Suprapubic skin (tissue), 4 donors: ENCODE results near the gene AGTRAP. TPM values are rescaled to one million over a fixed set of nuclear protein-coding genes. Genes with fewer than 3 reads are reported as not detected.

Experiments used
- DNase-seq, 2 donors: peaks; one replicate each; pipeline ENCODE4 v3.0.0-alpha.2; 2019; ENCODE audit warnings: low spot score in 2 of 2
- H3K27ac ChIP-seq: fragments of 200-600 bp; sonication (generic); one replicate; pipeline ENCODE4 v1.5.1; 2019
- H3K27me3 ChIP-seq: fragments of 200-600 bp; sonication (generic); one replicate; pipeline ENCODE4 v1.5.1; 2019
- H3K36me3 ChIP-seq: fragments of 200-600 bp; sonication (generic); one replicate; pipeline ENCODE4 v1.5.1; 2019
- H3K4me1 ChIP-seq: fragments of 200-600 bp; sonication (generic); one replicate; pipeline ENCODE4 v1.5.1; 2019
- H3K4me3 ChIP-seq: fragments of 200-600 bp; sonication (generic); one replicate; pipeline ENCODE4 v1.5.1; 2019; ENCODE audit warnings: mild to moderate bottlenecking
- H3K9me3 ChIP-seq: fragments of 200-600 bp; sonication (generic); one replicate; pipeline ENCODE4 v1.5.1; 2019
- CTCF ChIP-seq, 2 donors: fragments of 200-600 bp in 1 of 2; fragments of 450-650 bp in 1 of 2; sonication (generic) in 1 of 2; IDR thresholded peaks; one replicate each; pipeline ENCODE4 v1.5.1; 2016 to 2019; ENCODE audit warnings: antibody characterized with exemption in 2 of 2, mild to moderate bottlenecking in 1 of 2, moderate library complexity in 1 of 2
- EP300 ChIP-seq: sonication (generic); formaldehyde crosslinking; IDR thresholded peaks from one replicate; pipeline ENCODE4 v1.6.1; 2017; ENCODE audit warnings: antibody characterized with exemption
- POLR2A ChIP-seq, 2 donors: fragments of 450-650 bp; IDR thresholded peaks; one replicate each; pipeline ENCODE4 v1.6.1; 2017; ENCODE audit warnings: antibody characterized with exemption in 2 of 2, mild to moderate bottlenecking in 2 of 2, moderate library complexity in 2 of 2
- POLR2AphosphoS5 ChIP-seq, 3 donors: sonication (generic); formaldehyde crosslinking; IDR thresholded peaks; one replicate each; pipeline ENCODE4 v1.6.1; 2017; ENCODE audit warnings: antibody characterized with exemption in 3 of 3
- WGBS: methylation state at CpG from one replicate; pipeline ENCODE4 v1.1.5; 2018; 5-methylcytosine and 5-hydroxymethylcytosine counted together
- total RNA-seq, 4 donors: library from RNA; depleted of rRNA; stranded (reverse); fragments of >200 nt; gene quantifications; one replicate each; pipeline ENCODE4 v1.1.0, GENCODE V29; 2016

Gene AGTRAP
- total RNA-seq, 4 donors from 2014 or later, result 34.7 to 52.5 (median 47.2) TPM

DNA sequence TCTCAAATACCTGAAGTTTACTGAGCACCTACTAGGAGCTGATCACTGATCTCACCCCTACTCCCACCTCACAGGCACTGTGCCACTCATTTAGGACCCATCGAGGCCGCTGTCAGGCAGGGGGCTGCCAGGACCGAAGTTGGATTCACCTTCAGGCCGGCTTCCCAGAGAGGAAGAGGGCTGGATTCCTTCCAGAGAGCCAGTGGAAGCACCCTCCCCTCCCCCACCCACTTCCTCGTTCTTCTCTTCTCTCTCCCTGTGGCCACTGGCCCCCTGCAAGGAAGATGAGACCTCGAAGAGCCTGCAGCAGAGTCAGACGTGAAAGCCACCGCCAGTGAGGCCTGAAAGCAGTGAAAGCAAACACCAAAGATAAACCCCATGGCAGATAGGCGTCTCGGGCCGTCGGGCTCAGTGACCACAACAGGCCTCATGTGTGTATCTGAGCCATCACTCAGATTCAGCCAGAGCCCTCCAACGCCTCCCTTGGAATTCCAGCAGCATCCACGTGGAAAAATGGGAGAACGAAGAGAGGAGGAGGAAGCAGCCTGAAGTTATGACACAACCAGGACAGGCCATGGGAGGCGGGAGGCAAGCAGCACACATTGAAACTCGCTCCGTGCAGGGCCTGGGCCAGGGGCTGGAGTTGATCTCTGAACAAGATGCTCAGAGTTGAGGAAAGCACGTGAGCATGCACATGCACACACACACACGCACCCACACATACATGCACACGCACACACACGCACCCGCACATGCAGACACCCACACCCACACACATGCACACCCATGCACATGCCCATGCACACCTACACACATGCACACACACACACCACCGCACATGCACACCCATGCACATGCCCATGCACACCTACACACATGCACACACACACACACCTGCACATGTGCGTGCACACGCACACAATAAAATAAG lies 6.2 kb upstream of the AGTRAP start:
- Histone ChIP-seq H3K27ac (no peak overlapping the region), H3K4me1 (peaks cover 40% of the 10 kb centered on the region), H3K27me3 (no peaks in the 10 kb centered on the region), H3K4me3 (no peak overlapping the region), H3K9me3 (no peaks in the 10 kb centered on the region), H3K36me3 (no peaks in the 10 kb centered on the region)
- WGBS, result 74% methylated on average over 26 of the region's 26 CpGs
- no peak for DNase-seq
- TF ChIP-seq EP300, result no peak
- no peak for TF ChIP-seq POLR2AphosphoS5 (IDR thresholded peaks at IDR 0.05)
- no peak for TF ChIP-seq POLR2A (IDR thresholded peaks at IDR 0.05)
- TF ChIP-seq CTCF (IDR thresholded peaks at IDR 0.05), result no peak

DNA sequence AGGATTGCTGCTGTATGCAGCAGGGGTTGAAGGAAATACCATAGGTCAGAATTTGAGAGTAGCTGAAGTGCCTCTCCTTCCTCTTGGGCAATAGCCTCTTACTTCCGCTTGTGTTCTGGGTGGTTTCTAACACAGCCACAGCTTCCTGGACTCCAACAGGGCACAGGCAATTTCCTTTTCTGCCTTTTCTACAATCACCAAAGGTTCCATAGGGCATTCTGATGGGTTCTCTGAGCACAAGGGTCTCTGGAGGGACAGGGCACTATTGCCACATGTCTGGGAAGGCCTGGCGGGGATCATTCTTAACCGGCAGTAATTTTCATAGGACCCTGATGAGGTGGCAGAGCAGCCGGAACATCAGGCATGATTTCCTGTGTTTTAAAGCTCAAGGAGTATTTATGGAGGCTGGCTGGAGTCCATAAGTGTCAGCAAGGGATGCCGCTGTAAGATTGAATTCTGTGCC lies 5.5 kb upstream of the AGTRAP start:
- H3K27me3 ChIP-seq, result no peaks in the 10 kb centered on the region
- 24% methylated on average over 5 of the region's 5 CpGs for WGBS
- H3K9me3 ChIP-seq, result no peaks in the 10 kb centered on the region
- no peaks in the 10 kb centered on the region for H3K36me3 ChIP-seq
- peaks cover 44% of the 10 kb centered on the region for H3K4me1 ChIP-seq
- DNase-seq, result no peak
- TF ChIP-seq POLR2AphosphoS5 (IDR thresholded peaks at IDR 0.05) (no peak), CTCF (IDR thresholded peaks at IDR 0.05) (no peak), EP300 (no peak), POLR2A (IDR thresholded peaks at IDR 0.05) (no peak)
- H3K4me3 ChIP-seq, result peak overlapping the region; percentile 38
- H3K27ac ChIP-seq, result peak overlapping the region; percentile 80

DNA sequence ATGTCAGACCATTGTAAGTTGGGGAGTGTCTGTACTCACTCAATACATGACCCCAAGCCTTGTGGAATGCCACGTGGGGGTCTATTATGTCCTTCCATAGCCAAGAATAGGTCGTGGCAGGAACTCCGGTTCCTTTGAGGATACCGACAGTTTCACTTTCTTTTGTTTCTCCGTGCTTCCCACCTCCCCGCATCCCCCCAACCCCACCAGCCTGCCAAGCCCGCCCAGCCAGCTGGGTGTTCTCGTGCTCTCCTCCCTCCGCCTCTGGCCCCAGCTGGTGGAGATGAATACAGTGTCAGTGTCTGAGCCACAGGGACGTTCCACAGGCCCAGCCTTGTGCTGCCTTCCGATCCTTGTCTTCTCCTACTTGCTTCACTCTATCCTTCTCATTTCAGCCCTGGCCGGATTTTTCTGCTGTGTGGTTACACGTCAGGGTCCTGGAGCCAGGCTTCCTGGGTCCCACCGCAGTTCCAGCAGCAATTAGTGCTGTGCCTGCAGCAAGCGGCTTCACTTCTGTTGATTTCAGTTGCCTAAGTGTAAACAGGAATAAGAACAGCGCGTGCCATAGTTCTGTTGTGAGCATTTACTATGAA lies 4.1 kb upstream of the AGTRAP start:
- peak overlapping the region; percentile 80 for H3K27ac ChIP-seq
- H3K36me3 ChIP-seq, result no peaks in the 10 kb centered on the region
- no peaks in the 10 kb centered on the region for H3K27me3 ChIP-seq
- H3K4me3 ChIP-seq, result peak overlapping the region; percentile 38
- H3K4me1 ChIP-seq, result peaks cover 54% of the 10 kb centered on the region
- peak in 1 of 2 donors; percentile 89 for DNase-seq
- 25% methylated on average over 16 of the region's 17 CpGs for WGBS
- TF ChIP-seq POLR2A (IDR thresholded peaks at IDR 0.05), result no peak
- peak in 1 of 3 donors; percentile 20 for TF ChIP-seq POLR2AphosphoS5 (IDR thresholded peaks at IDR 0.05)
- H3K9me3 ChIP-seq, result no peaks in the 10 kb centered on the region

DNA sequence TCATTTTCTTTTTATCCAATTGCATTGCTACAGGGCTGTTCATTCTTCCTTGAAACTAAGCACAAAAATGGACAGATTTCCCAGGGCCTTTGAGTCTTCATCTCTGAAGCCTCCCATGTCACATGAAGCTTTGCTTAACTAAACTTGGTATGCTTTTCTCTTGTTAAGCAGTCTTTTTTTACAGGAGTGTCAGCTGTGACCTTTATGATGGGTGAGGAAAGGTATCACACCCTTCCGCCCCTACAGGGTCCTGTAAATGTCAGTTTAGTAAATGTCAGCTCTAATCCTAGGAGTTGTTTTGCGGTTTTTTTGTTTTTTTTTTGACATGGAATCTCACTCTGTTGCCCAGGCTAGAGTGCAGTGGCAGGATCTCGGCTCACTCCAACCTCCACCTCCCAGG lies 2.6 kb upstream of the AGTRAP start:
- H3K9me3 ChIP-seq, result no peaks in the 10 kb centered on the region
- no peak overlapping the region for H3K4me3 ChIP-seq
- H3K27me3 ChIP-seq, result no peaks in the 10 kb centered on the region
- peaks cover 69% of the 10 kb centered on the region for H3K4me1 ChIP-seq
- H3K27ac ChIP-seq, result no peak overlapping the region
- H3K36me3 ChIP-seq, result no peaks in the 10 kb centered on the region
- 94% methylated on average over 3 of the region's 3 CpGs for WGBS
- DNase-seq, result no peak
- TF ChIP-seq POLR2A (IDR thresholded peaks at IDR 0.05), result no peak
- TF ChIP-seq EP300, result no peak
- no peak for TF ChIP-seq CTCF (IDR thresholded peaks at IDR 0.05)
- TF ChIP-seq POLR2AphosphoS5 (IDR thresholded peaks at IDR 0.05), result no peak

- Histone ChIP-seq H3K27ac (peak overlapping the region; percentile 92), H3K4me3 (peak overlapping the region; percentile 77), H3K27me3 (no peaks in the 10 kb centered on the region), H3K4me1 (peaks cover 67% of the 10 kb centered on the region), H3K36me3 (no peaks in the 10 kb centered on the region), H3K9me3 (no peaks in the 10 kb centered on the region)
- TF ChIP-seq POLR2A (IDR thresholded peaks at IDR 0.05) (no peak), POLR2AphosphoS5 (IDR thresholded peaks at IDR 0.05) (no peak), EP300 (no peak), CTCF (IDR thresholded peaks at IDR 0.05) (no peak)
- 29% methylated on average over 2 of the region's 4 CpGs for WGBS
- DNase-seq, result no peak
These were observed 444 bp upstream of the AGTRAP start for GRCh38 chr1:11735531-11735853.
